ENCODE results near the gene USP4.
"Not testable (repeated sequence)": the region's sequence is repeated elsewhere in the genome, so short reads cannot be mapped to it uniquely, and the experiment has no call there.

USP4 gene

DNA sequence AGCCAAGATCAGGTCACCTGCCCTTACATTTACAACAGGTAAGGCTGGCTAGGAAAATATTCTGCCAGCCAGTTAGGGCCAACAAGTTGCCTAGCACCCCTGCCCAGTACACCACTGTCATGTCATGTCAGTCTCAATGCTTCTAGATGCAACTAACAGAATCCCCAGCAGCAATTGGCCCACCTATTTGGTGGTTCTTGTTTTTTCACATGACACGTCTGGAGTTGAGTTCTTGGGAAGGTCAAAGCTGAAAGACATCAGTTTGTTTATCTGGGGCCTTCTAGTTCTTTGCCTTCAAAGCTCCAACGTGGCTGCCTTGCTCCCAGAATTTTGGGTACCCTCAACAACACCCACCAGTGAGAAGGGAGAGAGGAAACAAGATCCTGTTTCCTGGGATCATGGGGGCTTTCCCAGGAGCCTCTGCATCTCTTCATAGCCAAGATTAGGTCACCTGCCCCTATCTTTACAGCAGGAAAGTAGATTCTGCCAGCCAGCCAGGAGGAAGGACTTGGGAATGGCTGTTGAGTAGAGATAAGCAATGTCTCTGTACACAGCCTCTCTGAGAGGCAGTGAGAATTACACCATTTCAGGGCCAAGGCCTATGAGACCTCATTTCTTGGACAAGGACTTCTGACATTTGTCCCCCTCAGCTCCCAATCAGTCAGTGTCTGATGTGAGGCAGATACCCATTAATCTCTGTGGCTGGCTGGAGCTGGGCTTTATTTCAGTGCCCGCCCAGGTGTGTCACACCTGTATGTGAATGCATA is 9.7 kb upstream of the USP4 start:
- DNase-seq (ENCODE audit: low read depth) = no peak

DNA sequence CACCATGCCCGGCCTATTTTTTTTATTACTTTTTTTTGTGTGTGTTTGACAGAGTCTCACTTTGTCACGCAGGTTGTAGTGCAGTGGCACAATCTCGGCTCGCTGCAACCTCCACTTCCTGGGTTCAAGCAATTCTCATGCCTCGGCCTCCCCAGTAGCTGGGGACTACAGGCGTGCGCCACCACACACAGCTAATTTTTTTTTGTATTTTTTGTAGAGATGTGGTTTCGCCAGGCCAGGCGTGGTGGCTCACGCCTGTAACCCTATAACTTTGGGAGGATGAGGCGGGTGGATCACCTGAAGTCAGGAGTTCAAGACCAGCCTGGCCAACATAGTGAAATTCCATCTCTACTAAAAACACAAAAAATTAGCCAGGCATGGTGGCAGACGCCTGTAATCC is 8.5 kb upstream of the USP4 start:
- DNase-seq (ENCODE audit: low read depth) = not testable (repeated sequence)

DNA sequence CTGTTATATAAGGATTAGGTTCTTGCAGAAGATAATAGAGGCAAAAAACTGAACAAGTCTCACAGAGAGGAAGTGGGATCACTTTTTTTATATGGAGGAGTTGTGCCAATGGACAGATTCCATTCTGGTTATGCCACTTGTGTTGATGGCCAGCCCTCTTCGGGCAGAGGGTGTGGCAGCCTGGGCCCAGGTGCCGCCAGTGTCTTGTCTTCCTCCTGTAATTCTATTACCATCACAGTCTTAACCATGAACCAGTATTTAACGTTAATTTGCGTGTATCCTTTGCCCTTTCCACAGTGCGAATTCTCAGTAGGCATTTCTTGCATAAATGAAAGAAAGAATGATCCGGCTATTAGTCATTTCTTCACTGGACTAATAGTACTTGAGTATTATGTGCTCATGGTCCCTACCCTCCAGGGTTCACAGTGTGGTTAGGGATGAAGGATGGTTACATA is 7.0 kb upstream of the USP4 start:
- DNase-seq (ENCODE audit: low read depth) = no peak

DNA sequence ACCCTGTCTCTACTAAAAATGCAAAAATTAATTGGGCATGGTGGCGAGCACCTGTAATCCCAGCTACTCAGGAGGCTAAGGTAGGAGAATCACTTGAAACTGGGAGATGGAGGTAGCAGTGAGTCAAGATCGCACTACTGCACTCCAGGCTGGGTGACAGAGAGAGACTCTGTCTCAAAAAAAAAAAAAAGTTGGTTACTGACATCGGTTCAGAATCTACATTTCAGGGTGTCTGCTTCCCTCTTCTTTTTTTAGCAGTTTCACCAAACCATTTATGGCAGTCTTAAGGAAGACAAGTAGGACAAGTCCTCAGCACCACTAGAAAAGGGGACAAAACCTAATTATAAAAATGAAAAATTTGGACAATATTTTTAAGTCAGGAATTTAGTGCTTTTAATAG is 3.3 kb upstream of the USP4 start:
- no peak for DNase-seq (ENCODE audit: low read depth)

DNA sequence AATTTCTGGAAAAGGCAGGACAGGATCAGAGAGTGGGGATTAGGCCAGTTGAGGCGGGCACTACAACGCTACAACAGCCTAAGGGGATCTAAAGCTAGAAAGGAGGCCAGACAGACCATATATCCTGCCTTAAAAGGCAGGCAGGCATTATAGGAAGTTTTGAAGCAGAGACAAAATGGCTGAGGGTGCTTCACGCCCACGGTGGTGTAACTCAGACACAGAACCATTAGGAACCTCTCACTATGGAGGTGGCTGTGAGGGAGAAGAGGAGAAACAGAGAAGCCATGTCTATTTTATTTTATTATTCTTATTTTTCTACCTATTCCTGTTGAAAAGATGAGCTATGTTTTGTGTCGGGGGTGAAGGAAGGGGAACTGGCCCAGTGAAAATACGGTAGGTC is 2.1 kb upstream of the USP4 start:
- DNase-seq (ENCODE audit: low read depth) = no peak

DNA sequence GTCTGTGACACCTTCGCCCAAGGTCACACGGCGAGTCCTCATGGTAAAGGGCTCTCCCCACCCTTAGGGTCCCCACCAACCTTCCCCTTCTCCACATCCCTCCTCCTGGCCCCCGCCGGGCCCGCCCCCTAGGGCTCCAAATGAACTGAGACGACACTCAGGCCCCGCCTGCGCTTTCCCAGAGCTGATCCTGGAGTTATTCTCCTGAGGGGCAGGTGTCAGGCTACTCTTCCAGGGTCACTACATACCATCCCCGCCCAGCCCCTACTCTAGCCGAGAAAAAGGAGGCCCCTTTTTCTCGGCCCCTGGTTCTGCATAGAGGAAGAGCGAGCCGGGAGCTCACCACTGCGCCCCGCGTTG is 292 bp downstream of the USP4 start:
- no peak for DNase-seq (ENCODE audit: low read depth)

DNA sequence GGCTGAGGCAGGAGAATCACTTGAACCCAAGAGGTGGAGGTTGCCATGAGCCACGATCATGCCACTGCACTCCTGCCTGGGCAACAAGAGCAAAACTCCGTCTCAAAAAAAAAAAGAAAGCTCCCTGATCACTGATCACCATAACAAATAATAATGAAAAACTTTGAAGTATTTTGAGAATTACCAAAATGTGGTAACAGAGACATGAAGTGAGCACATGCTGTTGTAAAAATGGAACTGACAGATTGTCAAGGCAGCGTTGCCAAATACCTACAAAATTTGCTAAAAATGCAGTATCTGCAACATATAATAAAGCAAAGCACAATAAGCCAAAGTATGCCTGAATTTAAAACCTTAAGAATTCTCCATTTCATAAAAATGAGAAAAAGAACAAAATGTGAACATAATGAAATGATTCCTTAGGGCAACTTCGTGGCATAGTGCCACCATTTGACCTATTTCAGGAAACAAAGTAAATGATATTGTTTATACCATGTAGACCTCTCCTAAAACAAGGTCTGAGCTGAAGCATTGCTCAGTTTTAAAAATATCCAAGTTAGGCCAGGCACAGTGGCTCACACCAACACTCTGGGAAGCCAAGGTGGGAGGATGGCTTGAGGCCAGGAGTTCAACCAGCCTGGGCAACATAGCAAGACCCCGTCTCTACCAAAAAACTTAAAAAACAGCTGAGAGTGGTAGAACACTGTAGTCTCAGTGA is 5.8 kb downstream of the USP4 start:
- no peak for DNase-seq (ENCODE audit: low read depth)

DNA sequence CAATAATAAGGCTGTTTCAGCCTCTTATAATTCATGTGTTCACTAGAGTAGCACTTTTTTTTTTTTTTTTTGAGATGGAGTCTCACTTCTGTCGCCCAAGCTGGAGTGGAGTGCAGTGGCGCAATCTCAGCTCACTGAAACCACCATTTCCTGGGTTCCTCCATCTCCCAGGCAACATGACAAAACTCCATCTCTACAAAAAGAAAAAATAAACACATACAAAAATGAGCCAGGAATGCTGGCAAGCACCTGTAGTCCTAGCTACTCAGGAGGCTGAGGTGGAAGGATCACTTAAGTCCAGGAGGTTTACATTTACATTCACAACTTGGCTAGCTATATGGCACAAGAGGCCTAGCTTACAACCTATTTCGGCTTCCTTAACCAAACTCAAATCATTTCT is 6.8 kb downstream of the USP4 start:
- DNase-seq (ENCODE audit: low read depth) = no peak

DNA sequence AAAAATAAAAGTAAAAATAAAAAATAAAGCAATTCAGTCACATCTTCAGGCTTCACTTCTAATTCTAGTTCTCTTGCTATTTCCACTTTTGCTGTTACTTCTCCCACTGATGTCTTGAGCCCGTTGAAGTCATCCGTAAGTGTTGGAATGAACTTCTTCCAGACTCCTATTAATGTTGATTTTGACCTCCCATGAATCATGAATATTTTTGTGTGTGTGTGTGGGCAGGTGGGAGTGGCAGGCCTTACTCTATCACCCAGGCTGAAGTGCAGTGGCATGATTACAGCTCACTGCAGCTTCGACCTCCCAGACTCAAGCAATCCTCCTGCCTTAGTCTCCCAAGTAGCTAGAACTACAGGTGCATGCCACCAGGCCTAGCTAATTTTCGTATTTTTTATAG is 10.7 kb downstream of the USP4 start:
- peak; percentile 47 for DNase-seq (ENCODE audit: low read depth)

DNA sequence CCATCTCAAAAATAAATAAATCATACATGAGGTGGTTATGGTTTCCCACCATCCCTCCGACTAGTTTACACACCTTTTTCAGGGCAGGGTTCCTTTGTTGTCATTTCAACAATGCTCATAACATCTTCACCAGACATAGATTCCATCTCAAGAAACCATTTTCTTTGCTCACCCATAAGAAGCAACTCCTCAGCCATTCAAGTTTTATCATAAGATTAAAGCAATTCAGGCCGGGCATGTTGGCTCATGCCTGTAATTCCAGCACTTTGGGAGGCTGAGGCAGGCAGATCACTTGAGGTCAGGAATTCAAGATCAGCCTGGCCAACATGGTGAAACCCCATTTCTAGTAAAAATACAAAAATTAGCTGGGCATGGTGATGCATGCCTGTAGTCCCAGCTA is 11.5 kb downstream of the USP4 start:
- not testable (repeated sequence) for DNase-seq (ENCODE audit: low read depth)

DNA sequence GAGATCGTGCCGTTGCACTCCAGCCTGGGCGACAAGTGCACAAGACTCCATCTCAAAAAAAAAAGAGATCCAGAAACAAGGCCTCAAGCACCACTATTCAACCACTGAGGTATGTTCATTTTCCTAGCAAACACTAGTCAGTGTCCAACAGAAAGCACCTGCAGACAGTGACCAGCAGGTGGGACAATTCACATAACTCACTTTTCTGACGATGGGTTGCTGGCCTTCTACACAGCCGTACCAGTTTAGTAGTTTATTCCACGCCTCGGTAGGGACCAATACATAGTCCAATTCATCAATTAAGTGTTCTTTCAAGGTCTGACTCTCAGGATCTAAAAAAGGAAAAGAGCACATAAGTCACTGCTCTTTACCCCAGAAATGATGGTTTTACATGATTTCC is 12.4 kb downstream of the USP4 start:
- DNase-seq (ENCODE audit: low read depth) = no peak

DNA sequence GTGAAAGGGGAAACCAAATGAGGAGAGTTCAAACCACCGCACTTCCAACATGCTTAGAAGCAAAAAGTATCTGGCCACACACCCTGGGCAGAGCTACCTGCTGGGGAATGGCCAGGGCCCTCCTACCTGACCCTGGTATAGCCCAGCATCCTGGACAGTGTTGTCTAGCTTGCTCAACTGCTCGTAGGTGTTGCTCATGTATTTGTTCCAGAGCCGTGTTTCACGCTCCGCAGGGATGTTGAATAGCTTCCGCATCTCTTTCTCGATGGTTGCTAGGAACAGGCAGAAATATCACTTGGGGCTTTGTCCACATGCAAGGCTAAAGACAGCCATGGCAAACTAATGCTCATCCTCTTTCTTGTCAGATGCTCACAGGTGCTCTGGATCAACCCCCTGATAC is 15.1 kb downstream of the USP4 start:
- DNase-seq (ENCODE audit: low read depth) = no peak

DNA sequence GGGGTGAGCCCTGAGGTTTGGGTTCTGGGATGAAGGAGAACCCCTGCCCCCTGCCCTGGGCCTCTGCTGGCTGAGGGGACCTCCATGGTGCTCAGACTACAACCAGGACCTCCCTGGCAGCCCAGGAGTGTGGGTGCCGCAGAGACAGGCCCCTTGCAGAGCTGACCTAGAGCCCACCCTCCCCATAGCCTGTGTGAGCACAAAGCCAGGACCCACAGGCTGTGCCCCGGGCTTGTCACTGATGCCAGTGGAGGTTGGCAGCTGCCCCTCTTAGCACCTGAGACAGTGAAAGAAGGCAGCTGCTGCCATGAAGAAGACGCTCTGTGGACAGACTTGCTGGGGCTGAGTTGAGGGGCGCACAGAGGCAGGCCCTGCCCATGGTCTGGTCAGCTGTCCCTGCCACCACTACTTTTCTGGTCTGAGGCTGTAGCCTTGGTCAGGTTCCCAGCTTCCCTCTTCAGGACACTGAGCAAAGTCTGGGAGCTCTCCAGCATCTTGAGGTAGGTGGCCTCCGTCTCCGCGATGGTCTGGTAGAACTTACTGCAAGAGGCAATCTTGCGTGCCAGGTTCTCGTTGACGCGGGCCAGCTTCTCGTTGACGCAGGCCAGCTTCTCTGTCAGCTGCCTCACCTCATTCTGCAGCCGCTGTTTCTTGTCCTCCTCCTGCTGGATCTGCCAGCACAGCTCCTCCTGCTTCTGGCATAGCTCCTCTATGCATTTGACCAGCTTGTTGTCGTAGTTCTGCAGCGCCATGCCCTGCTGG is 23.0 kb downstream of the USP4 start:
- DNase-seq (ENCODE audit: low read depth) = no peak

DNA sequence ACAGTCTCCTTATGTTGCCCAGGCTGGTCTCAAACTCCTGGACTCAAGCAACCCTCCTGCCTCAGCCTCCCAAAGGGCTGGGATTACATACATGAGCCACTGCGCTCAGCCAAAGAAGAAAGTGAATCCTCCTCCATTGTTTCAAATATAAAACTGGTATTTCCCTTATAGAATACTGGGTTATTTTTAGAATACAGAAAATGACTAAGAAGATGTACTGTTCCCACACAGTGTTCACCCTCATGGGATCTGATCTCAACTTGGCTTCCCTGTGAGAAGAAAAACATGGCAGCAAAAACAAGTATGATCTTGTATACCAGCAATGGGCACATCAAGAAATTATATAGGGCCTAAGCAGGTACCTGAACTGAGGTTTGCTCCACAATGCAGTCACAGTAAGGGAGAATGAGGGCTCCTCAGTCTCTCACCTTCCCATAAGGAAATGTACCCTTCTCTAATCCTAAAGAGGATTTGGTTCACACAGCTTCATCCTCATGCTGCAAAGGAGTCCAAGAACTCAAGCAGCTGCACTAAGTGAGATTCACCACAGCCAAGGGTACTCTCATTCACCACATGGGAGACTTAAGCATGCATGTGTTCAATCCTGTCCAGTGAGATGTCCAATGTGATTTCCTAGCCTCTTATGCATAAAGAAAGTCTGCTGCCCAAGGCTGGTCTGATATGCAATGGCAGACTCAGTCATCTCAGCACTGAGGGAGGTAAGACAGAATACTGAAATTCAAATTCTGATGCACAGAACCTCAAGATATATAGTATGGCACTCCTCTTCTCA is 25.8 kb downstream of the USP4 start:
- peak; percentile 18 for DNase-seq (ENCODE audit: low read depth)

DNA sequence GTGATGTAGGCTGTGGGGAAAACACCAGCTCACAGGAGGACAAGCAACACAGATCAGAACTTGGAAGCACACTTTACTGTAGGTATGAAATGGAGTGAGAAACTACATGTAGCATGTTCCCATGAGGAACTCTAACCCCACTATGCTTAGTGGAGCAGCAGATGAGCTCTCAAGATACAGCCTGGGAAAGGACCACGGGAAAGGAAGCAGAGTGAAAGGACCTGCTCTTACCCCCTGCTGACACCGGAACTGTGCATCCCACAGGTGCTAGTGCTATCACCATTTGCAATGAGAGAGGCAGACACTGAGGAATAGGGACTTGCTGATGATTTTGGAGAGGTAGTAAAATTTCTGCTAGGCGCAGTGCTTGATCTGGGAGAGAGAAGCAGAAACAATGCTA is 28.6 kb downstream of the USP4 start:
- DNase-seq (ENCODE audit: low read depth) = no peak

DNA sequence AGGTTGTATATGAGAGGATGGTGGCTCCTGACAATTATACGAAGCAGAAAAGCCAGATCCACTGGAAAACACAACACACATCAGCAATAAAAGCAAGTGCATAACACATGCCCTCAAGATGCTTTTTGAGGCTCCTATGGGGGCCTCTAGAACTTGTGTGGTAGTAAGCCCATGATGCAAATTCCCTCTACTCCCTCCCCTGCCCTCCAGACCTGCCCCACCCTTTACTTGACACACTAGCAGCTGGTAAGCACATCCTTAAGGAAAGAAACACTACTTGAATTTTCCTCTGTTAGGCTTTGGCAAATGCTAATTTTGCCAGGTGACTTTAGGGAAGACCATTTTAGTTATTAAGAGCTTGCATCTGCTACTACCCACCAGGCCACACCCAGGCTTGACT is 29.2 kb downstream of the USP4 start:
- DNase-seq (ENCODE audit: low read depth) = no peak

DNA sequence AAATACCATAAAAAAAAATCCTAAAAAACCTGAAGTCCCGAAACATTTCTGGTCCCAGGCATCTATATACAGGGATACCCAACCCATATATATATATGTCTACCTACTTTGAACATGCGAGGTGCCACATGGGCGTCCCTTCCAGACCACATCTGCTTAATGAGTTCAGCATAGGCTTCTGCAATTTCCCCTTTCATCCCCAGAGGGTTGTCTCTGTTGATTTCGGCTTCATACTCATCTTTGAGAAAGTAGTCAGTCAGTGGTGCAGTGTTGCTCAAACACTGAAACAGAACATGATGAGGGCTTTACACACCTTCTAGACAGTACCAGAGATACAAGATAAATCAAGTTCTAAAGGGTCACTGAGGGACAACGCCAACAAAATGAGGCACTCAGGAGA is 34.2 kb downstream of the USP4 start:
- no peak for DNase-seq (ENCODE audit: low read depth)

DNA sequence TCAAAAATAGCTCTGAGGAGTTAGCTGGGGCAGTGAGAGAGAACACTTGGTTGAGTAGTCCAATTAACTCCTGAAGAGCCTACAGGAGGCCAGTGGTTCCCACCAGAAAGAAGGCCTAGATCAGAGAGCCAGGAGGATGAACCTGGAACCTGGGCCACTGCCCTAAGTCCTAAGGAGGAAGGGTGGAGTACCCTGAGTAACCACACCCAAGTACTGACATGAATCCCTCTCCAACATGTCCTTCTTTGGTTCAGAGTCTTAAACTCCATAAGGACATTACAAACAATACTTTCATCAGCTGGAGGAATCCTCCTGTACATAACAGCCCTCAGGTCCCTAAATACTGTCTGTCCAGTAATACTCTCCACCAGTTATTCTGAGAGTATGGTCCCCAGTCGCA is 37.2 kb downstream of the USP4 start:
- no peak for DNase-seq (ENCODE audit: low read depth)

DNA sequence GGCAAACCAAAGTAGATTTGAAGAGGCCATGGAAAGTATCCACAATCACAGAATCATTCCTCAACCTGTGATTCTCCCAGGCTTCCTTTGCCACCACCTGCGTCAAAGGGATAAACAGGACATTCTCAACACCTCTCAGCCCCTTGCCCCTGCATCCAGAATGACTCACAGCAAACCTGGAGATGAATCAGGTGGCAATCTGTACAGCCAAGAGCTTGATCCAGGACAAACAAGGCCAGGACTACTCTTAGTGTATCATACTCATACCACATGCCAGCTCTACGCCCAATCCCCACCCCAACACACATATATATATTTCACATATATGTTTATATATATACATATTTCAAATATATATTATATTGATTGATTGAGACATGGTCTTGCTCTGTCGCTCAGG is 39.3 kb downstream of the USP4 start:
- DNase-seq (ENCODE audit: low read depth) = no peak

DNA sequence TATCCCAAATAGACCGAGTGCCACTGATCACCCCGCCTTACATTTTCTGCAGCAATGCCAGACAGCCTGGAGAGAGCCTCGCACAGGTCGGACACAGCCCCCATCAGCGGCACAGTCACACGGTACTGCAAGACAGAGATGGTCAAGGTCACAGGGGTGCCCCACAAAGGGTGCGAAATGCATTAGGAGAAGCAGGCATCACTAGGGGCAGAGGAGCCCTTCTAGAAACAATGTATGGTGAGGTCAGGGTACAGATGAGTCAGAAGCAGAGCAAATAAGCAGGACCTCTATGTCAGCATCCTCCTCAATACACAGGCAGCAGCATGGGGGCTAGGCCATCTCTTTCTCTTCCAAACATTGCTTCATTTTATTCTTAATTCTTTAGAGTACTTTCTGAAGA is 41.3 kb downstream of the USP4 start:
- no peak for DNase-seq (ENCODE audit: low read depth)

DNA sequence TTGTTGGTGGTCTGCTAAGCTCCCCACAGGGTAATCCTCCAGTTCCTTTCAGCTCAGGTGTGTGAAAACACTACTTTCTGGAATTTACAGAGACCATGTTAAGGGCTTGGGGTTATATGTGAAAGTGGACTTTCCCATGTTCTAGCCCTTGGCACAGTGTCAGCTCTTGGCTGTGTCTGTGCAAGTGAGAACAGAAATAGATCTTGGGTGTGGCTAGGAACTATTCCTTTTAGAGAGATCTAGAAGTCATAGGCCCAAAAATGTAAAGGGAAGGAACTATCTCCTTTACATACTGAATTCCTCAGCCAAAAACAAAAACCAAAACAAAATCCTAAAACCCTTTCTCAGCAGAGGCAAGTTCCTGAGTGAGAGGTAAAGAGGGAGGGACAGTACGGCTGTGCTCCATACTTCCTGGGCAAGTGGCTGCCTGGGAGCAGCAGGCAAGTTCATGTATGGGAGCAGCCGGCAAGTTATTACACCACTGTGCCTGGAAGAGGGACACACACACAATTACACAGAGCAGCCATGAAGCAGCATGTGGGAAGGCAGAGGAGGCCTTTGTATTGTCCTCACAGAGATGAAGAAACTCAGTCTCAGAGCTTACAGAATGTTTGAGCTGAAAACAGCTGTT is 43.0 kb downstream of the USP4 start:
- DNase-seq (ENCODE audit: low read depth) = no peak

Measured in amniotic epithelial cell (primary cell).